H9 (cell line): ENCODE data around the gene LMF2. TPM values are rescaled to one million over a fixed set of nuclear protein-coding genes. Genes with fewer than 3 reads are reported as not detected.

Experiments used
- DNase-seq: peaks from one replicate; pipeline ENCODE4 v3.0.0-alpha.2; 2017
- H2AFZ ChIP-seq: one replicate; pipeline ENCODE4 v1.6.1; 2013; ENCODE audit warnings: mild to moderate bottlenecking, low read length, control low read depth, moderate library complexity
- H2AK5ac ChIP-seq: 2 replicates; pipeline ENCODE4 v1.6.1; 2013; ENCODE audit warnings: low read length, control low read depth, mixed read lengths; ENCODE audit not compliant: insufficient read length
- H2BK120ac ChIP-seq: one replicate; pipeline ENCODE4 v1.6.1; 2013; ENCODE audit warnings: low read depth, mild to moderate bottlenecking, low read length, control low read depth, inconsistent platforms; ENCODE audit not compliant: poor library complexity, severe bottlenecking
- H2BK12ac ChIP-seq: 2 replicates; pipeline ENCODE4 v1.6.1; 2013; ENCODE audit warnings: low read length, control low read depth, mixed read lengths, low read depth; ENCODE audit not compliant: insufficient read length
- H2BK15ac ChIP-seq: 2 replicates; pipeline ENCODE4 v1.6.1; 2013; ENCODE audit warnings: low read depth, low read length, control low read depth
- H2BK20ac ChIP-seq: one replicate; pipeline ENCODE4 v1.6.1; 2013; ENCODE audit warnings: low read depth, mild to moderate bottlenecking, low read length, control low read depth, inconsistent platforms; ENCODE audit not compliant: poor library complexity, severe bottlenecking
- H2BK5ac ChIP-seq: 2 replicates; pipeline ENCODE4 v1.6.1; 2013; ENCODE audit warnings: low read length, control low read depth, mixed read lengths; ENCODE audit not compliant: insufficient read length
- H3K14ac ChIP-seq: 2 replicates; pipeline ENCODE4 v1.6.1; 2013; ENCODE audit warnings: low read length, control low read depth; ENCODE audit not compliant: insufficient read depth
- H3K18ac ChIP-seq: 2 replicates; pipeline ENCODE4 v1.6.1; 2013; ENCODE audit warnings: low read depth, mild to moderate bottlenecking, mixed read lengths, low read length, control low read depth; ENCODE audit not compliant: insufficient read length
- H3K23ac ChIP-seq: 2 replicates; pipeline ENCODE4 v1.6.1; 2013; ENCODE audit warnings: low read length, control low read depth, mixed read lengths, low read depth; ENCODE audit not compliant: insufficient read length
- H3K23me2 ChIP-seq: 2 replicates; pipeline ENCODE4 v1.6.1; 2013; ENCODE audit warnings: low read depth, mild to moderate bottlenecking, mixed read lengths, low read length, control low read depth; ENCODE audit not compliant: insufficient read length, poor library complexity, severe bottlenecking
- H3K27ac ChIP-seq: 2 replicates; pipeline ENCODE4 v1.5.1; 2013; ENCODE audit warnings: low read length, control low read depth, mixed read lengths, low read depth; ENCODE audit not compliant: insufficient read length
- H3K27me3 ChIP-seq: 2 replicates; pipeline ENCODE4 v1.6.1; 2013; ENCODE audit warnings: low read length, control low read depth, inconsistent platforms; ENCODE audit not compliant: insufficient read depth
- H3K4ac ChIP-seq: 2 replicates; pipeline ENCODE4 v1.6.1; 2013; ENCODE audit warnings: low read depth, mild to moderate bottlenecking, control low read depth, inconsistent platforms, low read length, moderate library complexity
- H3K4me1 ChIP-seq: 2 replicates; pipeline ENCODE4 v1.6.1; 2013; ENCODE audit warnings: low read length, control low read depth, inconsistent platforms; ENCODE audit not compliant: insufficient read depth
- H3K4me2 ChIP-seq: 2 replicates; pipeline ENCODE4 v1.6.1; 2013; ENCODE audit warnings: low read length, control low read depth, mixed read lengths; ENCODE audit not compliant: insufficient read length, insufficient read depth
- H3K56ac ChIP-seq: 2 replicates; pipeline ENCODE4 v1.6.1; 2013; ENCODE audit warnings: low read depth, mild to moderate bottlenecking, mixed read lengths, low read length, control low read depth; ENCODE audit not compliant: insufficient read length
- H3K79me1 ChIP-seq: 2 replicates; pipeline ENCODE4 v1.6.1; 2013; ENCODE audit warnings: low read depth, mild to moderate bottlenecking, moderate library complexity, low read length, control low read depth, inconsistent platforms; ENCODE audit not compliant: insufficient read depth, poor library complexity, severe bottlenecking
- H3K79me2 ChIP-seq: 2 replicates; pipeline ENCODE4 v1.6.1; 2013; ENCODE audit warnings: low read length, control low read depth, inconsistent platforms; ENCODE audit not compliant: insufficient read depth
- H3K9ac ChIP-seq: 2 replicates; pipeline ENCODE4 v1.6.1; 2013; ENCODE audit warnings: low read length, control low read depth, mixed read lengths; ENCODE audit not compliant: insufficient read length; ENCODE audit errors: extremely low read depth
- H3K9me3 ChIP-seq: one replicate; pipeline ENCODE4 v1.6.1; 2013; ENCODE audit warnings: low read depth, low read length, inconsistent platforms; ENCODE audit not compliant: control insufficient read depth
- H3T11ph ChIP-seq: one replicate; pipeline ENCODE4 v1.6.1; 2013; ENCODE audit warnings: mild to moderate bottlenecking, low read length, control low read depth, inconsistent platforms
- H4K20me1 ChIP-seq: one replicate; pipeline ENCODE4 v1.6.1; 2013; ENCODE audit not compliant: control insufficient read depth, insufficient read length, insufficient read depth
- H4K5ac ChIP-seq: 2 replicates; pipeline ENCODE4 v1.6.1; 2013; ENCODE audit warnings: low read depth, mild to moderate bottlenecking, mixed read lengths, low read length, control low read depth; ENCODE audit not compliant: insufficient read length
- H4K8ac ChIP-seq: replicated peaks from 2 replicates; pipeline ENCODE4 v1.6.1; 2013; ENCODE audit warnings: low read length, control low read depth, mixed read lengths, low read depth; ENCODE audit not compliant: insufficient read length
- H4K91ac ChIP-seq: 2 replicates; pipeline ENCODE4 v1.6.1; 2013; ENCODE audit warnings: low read depth, mild to moderate bottlenecking, moderate library complexity, mixed read lengths, low read length, control low read depth; ENCODE audit not compliant: insufficient read length
- H3K27ac Mint-ChIP-seq, 3 experiments: 2 replicates in 2 of 3; 3 replicates in 1 of 3; pipeline ENCODE4 v1.8.0; 2020 to 2021; ENCODE audit warnings: mixed read lengths in 3 of 3, mild to moderate bottlenecking in 1 of 3, moderate library complexity in 1 of 3
- H3K27me3 Mint-ChIP-seq: 2 replicates; pipeline ENCODE4 v1.8.0; 2021; ENCODE audit warnings: low read depth, mild to moderate bottlenecking, moderate library complexity, mixed read lengths
- H3K36me3 Mint-ChIP-seq, 3 experiments: 2 replicates in 2 of 3; 3 replicates in 1 of 3; pipeline ENCODE4 v1.8.0; 2020 to 2021; ENCODE audit warnings: low read depth in 3 of 3, mixed read lengths in 3 of 3; ENCODE audit not compliant: insufficient read depth in 1 of 3
- H3K4me1 Mint-ChIP-seq, 2 experiments: 2 replicates each; pipeline ENCODE4 v1.8.0; 2020; ENCODE audit warnings: mixed read lengths in 2 of 2
- H3K4me3 Mint-ChIP-seq, 2 experiments: 2 replicates in 1 of 2; 3 replicates in 1 of 2; pipeline ENCODE4 v1.8.0; 2020 to 2021; ENCODE audit warnings: mild to moderate bottlenecking in 2 of 2, mixed read lengths in 2 of 2, moderate library complexity in 1 of 2
- H3K9me3 Mint-ChIP-seq, 2 experiments: 2 replicates in 1 of 2; 3 replicates in 1 of 2; pipeline ENCODE4 v1.8.0; 2020; ENCODE audit warnings: mild to moderate bottlenecking in 2 of 2, mixed read lengths in 2 of 2, moderate library complexity in 1 of 2
- WGBS: extraction: QIAGEN DNeasy Blood & Tissue Kit; methylation state at CpG from one replicate; pipeline ENCODE4 v1.1.7; 2013; ENCODE audit warnings: missing lambda C conversion rate, low lambda C conversion rate, mixed read lengths; ENCODE audit not compliant: insufficient read length; ENCODE audit errors: extremely low coverage; 5-methylcytosine and 5-hydroxymethylcytosine counted together
- total RNA-seq: library from RNA; stranded (reverse); gene quantifications from 2 replicates; pipeline ENCODE4 v1.2.1, GENCODE V29; 2021
- TF ChIP-seq, protein P1 (sequence below): fragments of 200-600 bp; sonication (generic); conservative IDR thresholded peaks from 3 replicates; pipeline ENCODE4 v1.8.0; 2021; ENCODE audit warnings: antibody characterized with exemption, mild to moderate bottlenecking

The LMF2 gene
- total RNA-seq, 1 experiment from 2014 or later, result 43.6 TPM

DNA sequence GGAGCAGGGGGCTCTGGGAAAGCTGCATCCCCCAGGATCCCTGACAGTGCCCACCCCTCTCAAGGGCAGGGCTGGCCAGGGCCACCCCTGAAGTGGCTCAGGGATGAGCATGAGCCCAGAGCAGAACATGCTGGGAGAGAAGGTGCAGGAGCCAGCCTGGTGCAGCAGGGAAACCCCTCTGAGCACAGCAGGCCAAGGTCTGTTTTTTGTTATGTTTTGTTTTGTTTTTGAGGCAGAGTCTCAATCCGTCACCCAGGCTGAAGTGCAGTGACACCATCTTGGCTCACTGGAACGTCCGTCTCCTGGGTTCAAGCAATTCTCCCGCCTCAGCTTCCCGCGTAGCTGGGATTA lies 31.9 kb downstream of the LMF2 start:
- Histone ChIP-seq H3K56ac (no peak overlapping the region), H4K91ac (no peak overlapping the region), H3K18ac (no peak overlapping the region), H3K23ac (no peak overlapping the region), H2BK12ac (no peak overlapping the region), H3K23me2 (peaks cover 13% of the 10 kb centered on the region), H3K27me3 (peaks cover 9% of the 10 kb centered on the region; the same call in 1 of the 2 replicates), H3K4ac (no peak overlapping the region), H2BK20ac (no peak overlapping the region), H3K4me2 (peak overlapping the region; percentile 38), H4K20me1 (peaks cover 4% of the 10 kb centered on the region), H3K14ac (no peak overlapping the region), H2BK120ac (no peak overlapping the region), H4K5ac (no peak overlapping the region), H3K79me1 (peaks cover 14% of the 10 kb centered on the region), H3K9ac (no peak overlapping the region), H2BK15ac (no peak overlapping the region), H3K4me1 (no peaks in the 10 kb centered on the region; the same call in 1 of the 2 replicates), H3T11ph (no peak overlapping the region), H3K27ac (no peak overlapping the region), H2AFZ (no peak overlapping the region), H2BK5ac (no peak overlapping the region), H4K8ac (no peak overlapping the region), H2AK5ac (no peak overlapping the region), H3K9me3 (no peaks in the 10 kb centered on the region), H3K79me2 (peaks cover 16% of the 10 kb centered on the region; the same call in 1 of the 2 replicates)
- H3K36me3 Mint-ChIP-seq, result peaks cover 0 to 7% (median 0%) of the 10 kb centered on the region in 3 experiments; a peak in 4 of 7 replicates
- peak overlapping the region; percentile 47 to 76 for H3K4me3 Mint-ChIP-seq
- TF ChIP-seq, protein P1, sequence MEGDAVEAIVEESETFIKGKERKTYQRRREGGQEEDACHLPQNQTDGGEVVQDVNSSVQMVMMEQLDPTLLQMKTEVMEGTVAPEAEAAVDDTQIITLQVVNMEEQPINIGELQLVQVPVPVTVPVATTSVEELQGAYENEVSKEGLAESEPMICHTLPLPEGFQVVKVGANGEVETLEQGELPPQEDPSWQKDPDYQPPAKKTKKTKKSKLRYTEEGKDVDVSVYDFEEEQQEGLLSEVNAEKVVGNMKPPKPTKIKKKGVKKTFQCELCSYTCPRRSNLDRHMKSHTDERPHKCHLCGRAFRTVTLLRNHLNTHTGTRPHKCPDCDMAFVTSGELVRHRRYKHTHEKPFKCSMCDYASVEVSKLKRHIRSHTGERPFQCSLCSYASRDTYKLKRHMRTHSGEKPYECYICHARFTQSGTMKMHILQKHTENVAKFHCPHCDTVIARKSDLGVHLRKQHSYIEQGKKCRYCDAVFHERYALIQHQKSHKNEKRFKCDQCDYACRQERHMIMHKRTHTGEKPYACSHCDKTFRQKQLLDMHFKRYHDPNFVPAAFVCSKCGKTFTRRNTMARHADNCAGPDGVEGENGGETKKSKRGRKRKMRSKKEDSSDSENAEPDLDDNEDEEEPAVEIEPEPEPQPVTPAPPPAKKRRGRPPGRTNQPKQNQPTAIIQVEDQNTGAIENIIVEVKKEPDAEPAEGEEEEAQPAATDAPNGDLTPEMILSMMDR, result no peak
- H3K4me1 Mint-ChIP-seq, result peaks cover 30 to 33% of the 10 kb centered on the region in 2 experiments
- no peak for DNase-seq
- H3K9me3 Mint-ChIP-seq, result no peaks in the 10 kb centered on the region
- peaks cover 33% of the 10 kb centered on the region for H3K27me3 Mint-ChIP-seq
- no CpG with 5 or more reads among the region's 6 CpGs for WGBS
- peak overlapping the region in 1 of 3 experiments; percentile 53; a peak in 1 of 7 replicates for H3K27ac Mint-ChIP-seq
